ENCODE data around the gene SLC25A1.
A peak's percentile ranks its signal among the peaks of the same experiment; 100 is the strongest.

DNA sequence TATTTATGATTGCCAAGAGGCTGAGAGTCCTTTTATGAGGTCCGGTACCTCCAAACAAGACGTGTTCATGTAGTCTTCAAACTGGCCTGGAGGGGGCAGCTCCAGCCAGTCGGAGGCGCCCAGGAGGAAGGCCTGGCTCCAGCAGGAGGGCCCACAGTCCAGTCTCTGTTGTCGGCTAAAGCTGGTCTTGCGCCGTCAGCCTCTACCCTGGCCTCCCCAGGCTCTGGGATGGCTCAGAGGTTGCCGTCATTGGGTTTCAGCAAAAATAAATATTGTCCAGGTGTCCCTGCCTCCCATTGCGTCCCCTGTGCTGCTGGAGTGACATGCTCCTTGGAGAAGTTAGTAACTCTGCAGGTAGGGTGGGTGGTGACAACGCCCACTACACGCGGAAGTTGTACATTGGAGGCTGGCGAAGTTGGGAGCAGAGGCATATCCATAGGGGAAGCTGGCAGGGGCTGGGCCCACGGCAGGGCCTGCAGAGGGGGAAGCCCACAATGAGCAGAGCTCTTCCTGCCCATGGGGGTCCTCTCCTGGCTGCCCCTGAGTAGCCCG lies 1.0 kb upstream of the SLC25A1 start:
- TF ChIP-seq, protein P1, sequence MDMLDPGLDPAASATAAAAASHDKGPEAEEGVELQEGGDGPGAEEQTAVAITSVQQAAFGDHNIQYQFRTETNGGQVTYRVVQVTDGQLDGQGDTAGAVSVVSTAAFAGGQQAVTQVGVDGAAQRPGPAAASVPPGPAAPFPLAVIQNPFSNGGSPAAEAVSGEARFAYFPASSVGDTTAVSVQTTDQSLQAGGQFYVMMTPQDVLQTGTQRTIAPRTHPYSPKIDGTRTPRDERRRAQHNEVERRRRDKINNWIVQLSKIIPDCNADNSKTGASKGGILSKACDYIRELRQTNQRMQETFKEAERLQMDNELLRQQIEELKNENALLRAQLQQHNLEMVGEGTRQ (IDR thresholded peaks at IDR 0.05; ENCODE audit: low read length): no peak
- TF ChIP-seq TAF1 (IDR thresholded peaks at IDR 0.05; ENCODE audit: low read depth, low read length): peak; percentile 45; the same call in 1 of the 2 replicates
- TF ChIP-seq SP4 (IDR thresholded peaks at IDR 0.05; ENCODE audit: low read length): no peak
- TF ChIP-seq POLR2A (IDR thresholded peaks at IDR 0.05; ENCODE audit: control extremely low read depth in 1 of 2, low read depth in 2 of 2, low read length in 2 of 2): no peak
- TF ChIP-seq SIN3A (conservative IDR thresholded peaks at IDR 0.05 in 1 of 2, IDR thresholded peaks at IDR 0.05 in 1 of 2; ENCODE audit: low read depth in 1 of 2, low read length in 2 of 2): 0 out of 4 replicates have a peak, but pooled peaks of 1 of the 2 experiments have one; percentile 58
- TF ChIP-seq POLR2AphosphoS5 (IDR thresholded peaks at IDR 0.05; ENCODE audit: low read depth, low read length): no peak
- peak; percentile 84 to 89 for TF ChIP-seq RAD21 (IDR thresholded peaks at IDR 0.05 in 1 of 2, conservative IDR thresholded peaks at IDR 0.05 in 1 of 2; ENCODE audit: low read depth in 2 of 2, low read length in 2 of 2)
- TF ChIP-seq CTCF (IDR thresholded peaks at IDR 0.05; ENCODE audit: control extremely low read depth in 1 of 3, insufficient read depth in 1 of 3, low read depth in 1 of 3, low read length in 3 of 3): peak; percentile 74 to 80 (median 79)
- TF ChIP-seq SP2 (IDR thresholded peaks at IDR 0.05; ENCODE audit: low read length): no peak
- TF ChIP-seq SIRT6 (IDR thresholded peaks at IDR 0.05; ENCODE audit: low read length): no peak
- no peak for TF ChIP-seq SIX5 (IDR thresholded peaks at IDR 0.05; ENCODE audit: low read depth, low read length)
- no peak for TF ChIP-seq SP1 (IDR thresholded peaks at IDR 0.05; ENCODE audit: low read depth, low read length)

Data from H1 (cell line).